NCI-H82 treated with DMSO at 0.1 percent for 48 hours (cell line): ENCODE data around the gene ZNF316.
"Not testable (repeated sequence)": the region's sequence is repeated elsewhere in the genome, so short reads cannot be mapped to it uniquely, and the experiment has no call there.

Experiments used
- DNase-seq: peaks from one replicate; lab custom pipeline; 2025; ENCODE audit not compliant: unreplicated experiment; lab: John Stamatoyannopoulos, UW

ZNF316 gene

GRCh38 chr7:6621195-6622133 is 15.7 kb upstream of the ZNF316 start:
- no peak for DNase-seq

- no peak for DNase-seq
These were observed 14.9 kb upstream of the ZNF316 start for GRCh38 chr7:6622134-6622710.

GRCh38 chr7:6623589-6624245 is 13.4 kb upstream of the ZNF316 start:
- DNase-seq: no peak

GRCh38 chr7:6624246-6624611 is 12.9 kb upstream of the ZNF316 start:
- no peak for DNase-seq

- DNase-seq: no peak
These were observed 9.1 kb upstream of the ZNF316 start for GRCh38 chr7:6628045-6628444.

GRCh38 chr7:6630007-6630849 is 6.9 kb upstream of the ZNF316 start:
- DNase-seq: no peak

- no peak for DNase-seq
These were observed 5.5 kb upstream of the ZNF316 start for GRCh38 chr7:6631605-6632004.

GRCh38 chr7:6634021-6634420 is 3.1 kb upstream of the ZNF316 start:
- DNase-seq: no peak

- DNase-seq: not testable (repeated sequence)
These were observed 2.1 kb upstream of the ZNF316 start for GRCh38 chr7:6634971-6635370.

- no peak for DNase-seq
These were observed 569 bp downstream of the ZNF316 start for GRCh38 chr7:6637544-6638229.

- DNase-seq: no peak
These were observed 1.9 kb downstream of the ZNF316 start for GRCh38 chr7:6639032-6639431.

GRCh38 chr7:6639627-6640026 is 2.5 kb downstream of the ZNF316 start:
- no peak for DNase-seq

- DNase-seq: peak; percentile 23
These were observed 3.2 kb downstream of the ZNF316 start for GRCh38 chr7:6640246-6640721.

- DNase-seq: no peak
These were observed 4.4 kb downstream of the ZNF316 start for GRCh38 chr7:6641305-6642035.

GRCh38 chr7:6642239-6642839 is 5.2 kb downstream of the ZNF316 start:
- DNase-seq: no peak

GRCh38 chr7:6642861-6643640 is 5.9 kb downstream of the ZNF316 start:
- DNase-seq: no peak

- no peak for DNase-seq
These were observed 7.0 kb downstream of the ZNF316 start for GRCh38 chr7:6643915-6644625.

- DNase-seq: no peak
These were observed 7.6 kb downstream of the ZNF316 start for GRCh38 chr7:6644728-6645127.
